ENCODE data around the gene CCN2.

DNA sequence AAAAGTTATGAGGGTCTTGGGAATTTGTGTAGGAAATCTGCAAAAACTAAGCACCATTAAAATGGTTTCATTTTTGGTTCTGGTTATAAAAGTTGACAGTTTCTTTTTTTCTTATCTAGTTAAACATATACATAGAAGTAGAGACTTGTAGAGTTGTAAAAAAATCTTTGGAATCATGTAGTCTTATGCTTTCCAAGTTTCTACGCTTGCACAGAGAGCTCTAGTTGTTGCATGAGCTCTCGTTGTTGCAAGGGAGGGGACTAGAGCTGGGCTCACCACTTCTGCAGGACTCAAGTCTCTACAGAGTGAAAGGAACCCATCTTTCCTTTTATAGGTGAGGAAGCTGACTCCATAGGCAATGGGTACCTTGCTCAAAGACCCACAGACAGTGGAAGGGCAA, 21.6 kb upstream of the CCN2 start:
- TF ChIP-seq CTCF (IDR thresholded peaks at IDR 0.05): no peak
- no peak for TF ChIP-seq MXI1 (IDR thresholded peaks at IDR 0.05; ENCODE audit: low read depth, low read length)
- TF ChIP-seq, protein P1, sequence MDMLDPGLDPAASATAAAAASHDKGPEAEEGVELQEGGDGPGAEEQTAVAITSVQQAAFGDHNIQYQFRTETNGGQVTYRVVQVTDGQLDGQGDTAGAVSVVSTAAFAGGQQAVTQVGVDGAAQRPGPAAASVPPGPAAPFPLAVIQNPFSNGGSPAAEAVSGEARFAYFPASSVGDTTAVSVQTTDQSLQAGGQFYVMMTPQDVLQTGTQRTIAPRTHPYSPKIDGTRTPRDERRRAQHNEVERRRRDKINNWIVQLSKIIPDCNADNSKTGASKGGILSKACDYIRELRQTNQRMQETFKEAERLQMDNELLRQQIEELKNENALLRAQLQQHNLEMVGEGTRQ (IDR thresholded peaks at IDR 0.05; ENCODE audit: borderline replicate concordance, low read depth, low read length): no peak
- no peak for TF ChIP-seq CHD2 (IDR thresholded peaks at IDR 0.05; ENCODE audit: low read length, partially characterized antibody)

Measured in SK-N-SH (cell line).